Left kidney (tissue), 8 donors: ENCODE data around the gene TBX15. TPM values are rescaled to one million over a fixed set of nuclear protein-coding genes. Genes with fewer than 3 reads are reported as not detected.

Experiments used
- DNase-seq: peaks from one replicate; pipeline ENCODE4 v3.0.0-alpha.2; 2013
- long read RNA-seq, 8 donors: transcript quantifications; one replicate each; lab custom pipeline, GENCODE V29; 2026
- polyA plus RNA-seq: library from polyadenylated mRNA; unstranded; fragments of 120-200 nt; gene quantifications from one replicate; pipeline ENCODE4 v1.2.1, GENCODE V29; 2013; ENCODE audit not compliant: insufficient read length

TBX15 gene
- polyA plus RNA-seq = 0.35 TPM
- long read RNA-seq, donor 1 = 0 reads
- long read RNA-seq, donor 2 = 0 reads
- long read RNA-seq, donor 3 = 0 reads
- long read RNA-seq, donor 4 = 0 reads
- long read RNA-seq, donor 5 = 0 reads
- long read RNA-seq, donor 6 = 0 reads
- long read RNA-seq, donor 7 = 0 reads
- long read RNA-seq, donor 8 = 0 reads

DNA sequence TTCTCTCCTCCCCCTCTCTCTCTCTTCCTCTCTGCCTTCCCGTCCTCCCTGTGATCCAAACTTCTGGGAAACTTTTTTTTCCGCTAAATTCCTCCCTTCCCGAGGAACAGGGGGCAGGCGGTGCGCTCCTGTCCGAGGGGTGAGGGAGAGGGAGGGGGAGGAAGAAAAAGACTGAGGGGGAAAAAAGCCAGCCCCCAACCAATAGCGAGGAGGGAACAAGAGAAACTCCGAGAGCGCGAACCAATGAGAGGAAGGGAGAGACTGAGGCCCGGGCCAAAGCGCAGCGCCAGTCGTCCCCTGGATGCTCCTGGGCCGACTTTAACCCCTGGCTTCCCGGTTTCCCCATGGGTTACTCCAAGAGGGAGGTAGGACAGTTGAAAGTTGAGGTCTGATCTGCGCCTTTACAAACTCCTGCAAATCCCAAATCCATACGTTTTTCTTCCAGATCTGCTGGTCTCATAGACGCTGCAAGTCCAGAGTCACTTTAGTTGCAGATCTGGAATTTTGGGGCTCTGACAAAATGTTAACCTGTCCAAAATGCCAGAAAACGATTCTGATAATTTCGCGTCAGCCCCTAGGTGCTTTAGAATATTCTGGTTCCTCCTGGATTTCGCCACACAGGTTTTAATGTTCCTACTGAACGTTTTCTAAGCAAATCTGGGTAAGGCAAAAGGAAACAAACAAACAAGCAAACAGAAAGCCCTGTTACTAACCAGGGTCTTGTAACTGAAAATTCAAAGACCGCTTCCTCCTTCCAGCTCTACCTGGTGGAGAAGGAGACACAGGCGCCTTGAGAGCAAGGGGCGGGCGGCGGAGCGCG, at the start of gene TBX15:
Gene TBX15 (minus strand): TSS at position 158 of the 820 bp plus-strand sequence. CDS start 548 bp downstream, outside the sequence.
- no peak for DNase-seq

- DNase-seq = no peak
These were observed 46.2 kb upstream of the TBX15 start for GRCh38 chr1:119034359-119034758.

GRCh38 chr1:119032986-119033385, 44.8 kb upstream of the TBX15 start:
- DNase-seq = no peak

DNA sequence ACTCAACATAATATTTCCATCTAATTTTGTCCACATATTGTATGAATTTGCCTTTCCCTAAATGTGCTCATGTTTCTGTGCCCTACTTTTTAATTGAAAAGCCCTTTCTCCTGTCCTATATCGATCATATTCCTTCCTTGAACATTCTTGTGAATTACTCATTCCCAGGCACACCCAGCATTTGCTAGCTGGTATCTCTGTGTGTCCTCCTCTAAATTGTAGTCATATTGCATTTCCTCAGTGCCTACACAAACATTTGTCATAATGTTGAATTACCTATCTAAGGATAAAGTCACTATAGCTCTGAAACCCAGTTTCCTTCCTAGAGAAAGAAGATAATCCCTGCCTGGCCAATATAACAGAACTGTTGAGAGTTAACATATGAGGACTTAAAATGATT, 39.6 kb upstream of the TBX15 start:
- no peak for DNase-seq

- no peak for DNase-seq
These were observed 38.8 kb upstream of the TBX15 start for GRCh38 chr1:119026956-119027355.

DNA sequence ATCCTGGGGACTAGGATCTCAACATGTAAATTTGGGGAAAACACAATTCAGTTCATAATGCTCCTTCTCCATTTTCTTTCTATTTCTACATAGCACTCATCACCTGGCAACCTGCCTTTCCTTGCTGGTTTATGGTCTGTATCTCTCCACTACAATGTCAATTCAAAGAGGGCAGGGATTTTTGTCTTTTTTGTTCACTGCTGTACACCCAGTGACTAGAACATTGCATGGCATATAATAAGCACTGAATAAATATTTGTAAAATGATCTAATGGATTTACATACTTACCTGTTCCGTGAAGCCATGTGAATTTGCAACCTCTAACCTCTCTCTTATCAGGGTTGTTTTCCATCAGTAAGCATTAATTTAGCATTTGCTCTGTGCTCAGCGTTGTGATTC, 27.4 kb upstream of the TBX15 start:
- no peak for DNase-seq

DNA sequence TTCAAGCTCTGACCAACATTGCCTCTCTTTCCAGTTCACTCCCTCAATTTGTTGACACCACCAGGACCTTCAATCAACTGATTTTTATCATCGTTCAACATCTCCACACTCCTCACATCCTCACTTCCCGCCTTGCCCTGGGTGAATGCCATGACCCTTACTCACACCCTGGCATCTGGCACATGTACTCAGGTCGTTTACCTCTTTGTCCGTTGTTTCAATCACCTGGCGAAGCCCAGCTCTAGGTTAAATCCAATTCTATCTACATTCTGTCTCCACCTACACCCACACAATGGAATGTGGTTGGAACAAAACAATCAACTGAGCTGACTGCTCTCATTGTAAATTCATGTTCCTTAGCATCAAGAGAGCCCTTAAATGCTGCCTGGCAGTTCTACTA, 24.2 kb upstream of the TBX15 start:
- DNase-seq = no peak

DNA sequence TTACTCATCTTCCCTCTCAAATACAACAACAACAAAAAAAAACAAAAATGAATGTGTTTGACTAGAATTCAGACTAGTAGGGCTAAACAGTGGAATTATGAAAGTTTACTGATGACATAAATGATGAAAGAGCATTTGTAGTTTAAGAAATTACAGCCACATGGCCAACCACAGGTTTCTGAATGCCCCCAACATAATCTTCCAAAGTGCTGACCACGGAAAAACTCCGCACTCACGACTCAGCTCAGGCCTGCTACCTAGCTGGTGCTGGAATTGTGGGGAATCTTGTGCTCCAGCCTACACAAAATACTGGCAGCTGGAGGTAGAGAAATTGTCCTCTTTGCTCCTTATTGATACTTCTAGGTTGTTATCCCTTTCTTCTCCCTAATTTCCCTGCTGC, 23.6 kb upstream of the TBX15 start:
- no peak for DNase-seq

DNA sequence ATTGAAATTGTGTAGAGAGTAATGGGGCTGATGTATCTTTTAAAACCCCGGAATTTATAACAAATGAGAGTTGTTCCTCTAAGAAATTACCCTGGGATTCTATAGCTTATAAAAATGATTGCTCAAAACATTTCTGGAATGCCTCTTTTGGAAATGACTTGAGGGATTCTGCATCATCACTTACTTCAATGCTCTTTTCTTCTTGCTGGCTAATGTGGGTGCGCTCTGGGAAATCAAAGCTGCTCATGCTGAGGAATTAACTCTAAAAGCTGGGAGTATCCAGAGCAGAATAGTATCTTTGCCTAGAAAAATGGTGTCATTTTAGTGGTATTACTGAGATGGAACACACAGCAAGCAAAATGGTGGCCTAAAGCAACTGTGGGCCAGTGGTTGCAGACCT, 23.0 kb upstream of the TBX15 start:
- no peak for DNase-seq

DNA sequence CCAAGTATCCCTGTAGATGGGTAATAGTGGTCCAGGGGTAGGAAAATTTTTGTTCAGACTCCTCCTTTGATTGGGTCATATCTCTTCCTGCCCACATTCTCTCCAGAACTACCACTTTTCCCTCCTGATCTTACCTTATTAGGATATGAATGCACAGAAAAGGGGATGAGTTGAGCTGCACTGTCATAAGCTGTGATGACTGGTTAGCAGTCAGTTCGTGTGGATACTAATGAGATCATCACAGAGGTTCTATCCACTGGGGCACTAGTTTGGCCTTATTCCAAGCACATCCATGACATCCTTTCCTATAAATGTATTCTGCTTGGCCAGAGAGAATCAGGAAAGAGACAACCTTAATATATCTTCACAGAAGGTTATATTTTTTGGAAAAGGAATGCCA, 22.1 kb upstream of the TBX15 start:
- no peak for DNase-seq

DNA sequence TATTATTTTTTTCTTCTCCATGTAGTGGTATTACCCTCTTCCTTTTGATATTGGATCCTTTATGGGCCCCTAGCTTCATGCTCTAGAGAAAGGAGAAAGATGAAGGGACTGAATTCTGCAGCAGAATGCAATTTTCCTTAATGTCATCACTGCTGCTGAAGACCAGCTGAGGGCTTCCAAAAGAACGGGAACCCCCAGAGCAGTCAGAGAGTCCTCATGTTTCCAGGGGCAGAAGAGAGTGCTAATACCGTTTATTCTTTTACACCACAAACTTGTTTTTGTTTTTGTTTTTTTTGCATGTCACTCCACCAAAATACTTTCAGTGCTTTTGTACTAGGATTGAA, 21.1 kb upstream of the TBX15 start:
- no peak for DNase-seq

GRCh38 chr1:119008483-119009311, 20.6 kb upstream of the TBX15 start:
- no peak for DNase-seq

- no peak for DNase-seq
These were observed 19.7 kb upstream of the TBX15 start for GRCh38 chr1:119007670-119008482.

DNA sequence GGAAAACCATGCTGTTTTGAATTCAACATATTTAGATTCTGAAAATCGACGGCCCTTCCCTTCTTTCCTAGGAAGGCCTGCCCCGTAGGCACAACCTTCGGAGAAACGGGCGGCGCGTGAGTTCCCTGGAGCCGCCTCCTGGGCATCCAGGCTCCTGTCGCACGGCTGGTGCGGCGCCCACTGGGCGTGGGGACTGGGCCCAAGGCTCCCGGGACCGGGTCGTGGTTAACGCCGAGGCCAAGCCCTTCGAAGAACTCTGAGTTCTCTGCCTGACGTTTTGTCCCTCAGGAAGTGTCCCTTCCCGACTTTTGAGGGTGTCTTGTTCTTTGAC, 19.2 kb upstream of the TBX15 start:
- no peak for DNase-seq

GRCh38 chr1:119006406-119007279, 18.5 kb upstream of the TBX15 start:
- no peak for DNase-seq

DNA sequence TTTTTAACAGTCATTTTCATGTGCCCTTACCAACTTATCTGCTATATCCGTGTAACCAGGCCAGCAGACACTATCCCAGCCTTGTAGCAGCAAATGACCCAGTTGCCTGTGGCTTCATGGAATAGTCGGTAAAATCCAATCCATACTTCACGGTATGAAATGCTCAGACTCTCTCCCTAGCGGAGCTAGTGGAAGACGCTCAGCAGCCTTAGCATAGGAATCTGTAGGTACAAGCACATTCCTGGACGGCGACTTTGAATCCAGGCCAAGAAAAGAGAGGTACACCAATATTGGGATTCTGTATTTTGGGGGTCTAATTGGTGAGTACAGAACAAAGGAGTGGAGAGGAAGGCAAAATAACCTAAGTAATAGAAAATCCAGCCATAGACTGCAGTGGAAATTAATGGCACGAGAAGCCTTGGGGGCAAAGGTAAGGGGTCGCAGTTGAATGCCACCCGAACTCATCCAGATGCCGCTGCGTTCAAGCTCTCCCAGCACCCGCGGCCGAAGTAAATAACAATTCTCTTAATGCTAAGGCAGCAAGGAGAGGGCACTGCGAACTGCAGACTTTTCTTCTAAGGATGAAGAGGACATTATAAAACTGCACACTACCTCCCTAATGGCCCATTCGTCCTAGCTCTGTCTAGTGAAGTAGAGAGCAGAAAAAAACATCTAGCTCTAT, 17.7 kb upstream of the TBX15 start:
- DNase-seq = no peak

- DNase-seq = no peak
These were observed 16.6 kb upstream of the TBX15 start for GRCh38 chr1:119004781-119005180.

GRCh38 chr1:119004129-119004527, 16.0 kb upstream of the TBX15 start:
- DNase-seq = no peak

DNA sequence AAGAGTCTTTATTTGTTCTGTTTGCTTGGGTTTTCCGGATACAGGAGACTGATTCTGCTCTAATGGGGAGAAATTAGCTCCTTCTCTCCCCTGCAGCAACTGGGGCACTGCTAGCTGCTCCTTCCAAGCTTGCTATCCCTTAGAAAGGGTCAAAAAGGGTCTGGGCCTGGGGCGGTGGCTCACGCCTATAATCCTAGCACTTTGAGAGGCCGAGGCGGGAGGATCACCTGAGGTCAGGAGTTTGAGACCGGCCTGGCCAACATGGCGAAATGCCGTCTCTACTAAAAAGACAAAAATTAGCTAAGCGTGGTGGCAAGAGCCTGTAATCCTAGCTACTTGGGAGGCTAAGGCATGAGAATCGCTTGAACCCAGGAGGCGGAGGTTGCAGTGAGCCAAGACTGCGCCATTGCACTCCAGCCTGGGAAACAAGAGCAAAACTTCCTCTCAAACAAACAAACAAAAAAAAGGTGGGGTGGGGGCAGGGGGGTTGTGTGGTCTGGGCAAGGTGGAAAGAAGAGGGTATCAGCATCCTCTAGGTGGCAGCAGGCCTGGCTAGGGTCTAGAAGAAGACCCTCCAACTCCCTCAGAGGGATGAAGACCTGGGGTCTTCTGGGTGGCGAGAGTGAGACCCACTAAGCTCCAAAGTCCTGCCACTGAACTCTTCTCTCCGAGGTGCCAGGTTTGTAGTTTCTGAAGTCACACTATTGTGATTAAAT, 15.4 kb upstream of the TBX15 start:
- DNase-seq = no peak
